ENCODE results near the gene SLC39A12.

Gene SLC39A12

DNA sequence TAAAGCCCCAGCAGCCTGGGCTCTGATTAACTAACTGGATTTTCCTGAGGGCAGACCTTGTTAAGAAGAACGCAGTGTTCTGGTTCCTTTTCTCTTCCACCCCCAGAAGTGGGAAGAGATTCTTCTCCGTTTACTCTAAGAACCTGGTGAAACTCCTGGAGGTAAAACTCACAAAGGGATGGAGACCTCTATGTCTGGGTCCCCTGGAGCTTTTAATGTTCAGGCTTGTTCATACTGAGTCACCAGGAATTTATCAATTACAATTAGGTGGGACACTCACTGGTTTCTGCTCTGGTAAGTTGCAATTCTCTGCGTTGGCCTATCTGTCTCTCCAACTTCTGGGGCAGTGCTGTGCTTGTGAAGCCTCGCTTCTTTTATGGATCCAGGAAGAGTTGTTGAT, 115.2 kb downstream of the SLC39A12 start:
- DNase-seq = no peak

DNA sequence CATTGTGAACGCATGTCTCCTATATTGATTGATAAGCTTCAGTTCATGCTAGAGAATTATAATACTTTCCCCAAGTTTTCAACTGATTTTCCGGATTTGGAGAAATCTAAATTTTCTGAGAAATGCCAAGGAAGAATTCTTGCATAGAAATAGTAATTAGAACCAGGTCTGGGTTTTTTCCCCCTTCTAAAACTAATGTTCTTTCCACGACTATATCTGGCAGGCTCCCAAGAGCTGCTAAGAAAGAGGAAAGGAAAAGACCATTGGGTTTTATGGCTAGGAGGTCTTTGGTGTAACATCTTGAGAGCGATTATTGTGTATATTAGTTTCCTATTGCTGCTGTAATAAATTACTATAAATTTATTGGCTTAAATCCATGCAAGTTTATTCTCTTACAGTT, 116.7 kb downstream of the SLC39A12 start:
- DNase-seq = no peak

DNA sequence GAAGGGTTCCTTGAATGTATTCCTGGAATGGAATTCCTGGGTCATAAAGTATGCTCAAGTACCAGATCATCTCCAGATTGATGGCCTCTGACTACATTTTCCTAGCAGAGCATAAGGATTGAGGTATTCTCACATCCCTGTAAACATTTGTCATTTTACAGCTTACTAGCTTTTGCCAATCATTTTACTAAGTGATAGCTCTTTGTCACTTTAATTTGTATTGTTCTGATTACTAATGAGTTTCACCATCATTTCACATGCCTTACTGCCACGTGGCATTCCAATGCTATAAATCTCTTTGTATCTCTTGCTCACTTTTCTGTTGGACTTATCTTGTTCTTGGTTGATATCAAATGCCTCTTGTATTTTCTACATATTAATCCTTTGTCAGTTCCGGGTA, 119.9 kb downstream of the SLC39A12 start:
- no peak for DNase-seq

DNA sequence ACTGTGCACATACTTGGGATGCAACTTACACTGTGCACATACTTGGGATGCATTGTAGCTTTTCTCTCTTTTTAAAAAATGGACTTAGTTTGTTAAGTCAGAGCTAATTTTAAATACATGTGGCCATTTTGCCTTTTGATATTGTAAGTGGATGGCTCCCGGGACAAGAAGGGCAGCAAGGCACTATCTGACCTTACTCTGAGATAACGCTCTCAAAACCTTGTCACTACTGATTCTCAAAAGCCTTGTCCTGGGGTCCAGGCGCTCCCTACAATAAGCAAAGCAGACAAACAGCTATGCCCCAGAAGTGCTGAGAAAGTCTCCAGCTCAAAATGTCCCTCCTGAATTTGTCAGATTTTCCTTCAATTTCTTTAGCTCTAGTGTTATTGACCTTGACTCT, 121.6 kb downstream of the SLC39A12 start:
- DNase-seq = no peak

DNA sequence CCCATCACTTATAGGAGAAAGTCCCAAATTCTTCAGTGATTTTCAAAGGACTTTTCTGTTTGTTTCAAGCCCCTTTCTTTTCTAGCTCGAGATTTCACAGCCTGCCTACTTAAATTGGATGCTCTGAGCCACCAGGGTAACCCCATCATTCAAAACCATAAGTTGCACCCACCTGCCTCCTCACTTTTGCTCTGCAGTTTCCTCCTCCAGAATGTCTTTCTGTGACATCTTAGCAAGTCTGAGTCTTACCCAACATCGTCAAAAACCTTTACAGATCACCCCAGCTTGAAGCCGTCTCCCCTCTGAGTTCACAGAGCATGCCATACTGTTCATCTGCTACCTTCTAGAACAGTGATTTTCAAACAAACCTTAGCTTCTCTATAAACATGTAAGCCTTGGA, 124.2 kb downstream of the SLC39A12 start:
- no peak for DNase-seq

DNA sequence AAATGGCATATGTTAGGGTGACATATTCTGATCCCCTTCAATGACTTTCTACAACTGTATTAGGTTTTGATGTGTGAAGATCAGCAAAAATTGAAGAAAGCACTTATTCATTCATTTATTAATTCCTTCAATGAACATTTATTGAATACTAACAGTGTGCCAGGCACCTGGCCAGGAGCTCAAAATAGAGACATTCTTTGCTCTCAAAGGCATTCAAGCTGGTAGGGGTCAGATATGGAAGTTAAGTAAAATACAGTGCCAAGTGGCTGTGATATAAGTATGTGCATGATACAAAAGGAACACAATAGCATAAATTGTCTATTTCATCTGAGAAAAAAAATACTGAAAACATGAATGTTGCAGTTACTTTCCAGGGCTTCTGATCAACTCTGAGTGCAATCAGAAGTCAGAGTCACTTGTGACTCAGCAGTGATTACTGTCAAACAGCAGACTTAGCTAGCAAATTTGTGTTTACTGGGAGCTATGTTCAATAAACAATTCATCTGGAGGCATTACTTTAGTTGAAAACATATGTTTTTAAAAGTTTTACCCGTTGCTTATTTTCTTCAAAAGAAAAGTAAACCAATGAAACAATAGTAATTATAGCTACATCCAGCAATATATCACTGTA, 128.1 kb downstream of the SLC39A12 start:
- no peak for DNase-seq

DNA sequence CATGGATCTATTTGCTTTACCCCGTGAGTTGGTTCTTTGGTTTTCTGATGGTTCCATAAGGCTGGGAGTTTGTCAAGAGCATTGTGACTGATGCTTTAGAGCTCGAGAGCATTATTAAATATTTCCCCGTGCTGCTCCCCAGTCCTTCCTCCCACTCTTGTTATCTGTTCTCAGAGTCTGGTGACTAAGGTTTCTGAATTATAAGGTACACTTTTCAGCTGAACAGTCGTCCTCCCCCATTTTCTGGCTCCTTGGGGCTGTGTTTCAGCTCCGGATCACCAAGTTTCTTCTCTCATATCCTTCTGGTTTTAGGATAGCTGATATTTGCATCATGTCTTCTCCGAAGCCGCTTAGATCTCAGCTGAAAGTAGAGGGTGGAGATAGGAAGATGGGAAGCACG, 130.7 kb downstream of the SLC39A12 start:
- DNase-seq = no peak

DNA sequence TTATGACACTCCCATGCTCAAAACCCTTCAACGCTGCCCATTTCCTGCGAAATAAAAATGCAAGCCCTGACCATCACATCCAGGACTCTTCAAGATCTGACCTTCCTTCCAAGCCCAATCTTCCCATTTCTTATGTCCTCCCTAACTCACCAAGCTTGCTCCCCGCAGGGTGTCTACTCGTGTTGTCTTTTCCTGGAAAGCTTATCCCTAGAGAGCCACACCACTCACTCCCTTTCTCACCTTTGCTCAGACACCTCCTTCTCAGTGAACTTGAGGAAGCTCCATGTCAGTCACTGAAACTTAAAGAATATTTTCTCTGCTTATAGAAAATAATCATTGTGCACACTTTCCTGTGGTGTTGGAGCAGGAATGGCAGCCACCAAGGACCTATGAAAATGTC, 134.1 kb downstream of the SLC39A12 start:
- DNase-seq = no peak

DNA sequence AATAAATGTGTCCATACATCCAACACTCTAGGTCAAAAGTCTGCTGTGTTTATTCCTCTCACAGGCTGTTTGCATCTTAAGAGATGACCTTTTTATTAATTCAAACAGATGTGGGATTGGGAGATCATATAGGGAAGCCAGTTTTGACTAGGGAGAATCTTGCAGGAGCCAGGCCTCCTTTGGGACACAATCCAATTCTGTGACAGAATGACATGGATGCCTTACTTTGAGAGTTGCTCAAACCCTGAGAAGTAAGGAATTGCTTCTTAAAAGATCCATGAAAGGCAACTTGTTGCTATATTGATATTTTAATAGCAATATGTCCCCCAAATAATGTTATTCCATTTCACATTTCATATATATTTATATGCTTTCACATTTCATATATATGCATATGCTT, 135.0 kb downstream of the SLC39A12 start:
- no peak for DNase-seq

DNA sequence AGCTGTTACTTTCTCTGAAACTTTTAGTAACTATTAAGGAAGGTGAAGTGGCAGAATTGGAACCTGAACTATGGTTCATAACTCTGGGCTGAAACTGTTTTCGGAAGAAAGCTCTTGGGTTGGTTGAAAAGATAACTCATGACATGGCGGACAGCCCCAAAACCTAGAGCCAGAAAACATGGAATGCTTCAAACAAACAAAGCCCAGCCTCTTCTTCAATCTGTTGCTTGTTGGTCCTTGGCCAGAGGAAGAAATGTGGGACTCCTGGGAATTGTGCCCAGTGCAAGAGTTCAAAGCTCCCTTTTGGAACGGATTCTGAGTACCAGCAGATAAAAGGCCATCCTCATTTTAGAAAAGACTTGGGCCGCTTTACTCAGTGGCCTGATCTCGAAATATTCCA, 135.6 kb downstream of the SLC39A12 start:
- no peak for DNase-seq
